Large intestine (tissue), 3 donors: ENCODE data around the gene PPP6R3. TPM values are rescaled to one million over a fixed set of nuclear protein-coding genes. Genes with fewer than 3 reads are reported as not detected.
"Not testable (repeated sequence)": the region's sequence is repeated elsewhere in the genome, so short reads cannot be mapped to it uniquely, and the experiment has no call there.

Experiments used
- DNase-seq, 2 donors: peaks; one replicate each; pipeline versions ENCODE4 v3.0.0 to v3.0.0-alpha.2; 2013
- H3K27ac ChIP-seq: one replicate; pipeline ENCODE4 v1.5.1; 2013; ENCODE audit warnings: low read length
- H3K27me3 ChIP-seq: 2 replicates; pipeline ENCODE4 v1.6.1; 2013; ENCODE audit warnings: low read length; ENCODE audit not compliant: control insufficient read depth, insufficient read depth
- H3K36me3 ChIP-seq: 2 replicates; pipeline ENCODE4 v1.6.1; 2013; ENCODE audit warnings: low read length; ENCODE audit not compliant: control insufficient read depth, insufficient read depth
- H3K4me1 ChIP-seq: one replicate; pipeline ENCODE4 v1.6.1; 2013; ENCODE audit warnings: low read length; ENCODE audit not compliant: control insufficient read depth, insufficient read depth
- H3K4me3 ChIP-seq: one replicate; pipeline ENCODE4 v1.5.1; 2013; ENCODE audit warnings: low read length
- H3K9me3 ChIP-seq: one replicate; pipeline ENCODE4 v1.6.1; 2013; ENCODE audit warnings: mild to moderate bottlenecking, low read depth, low read length, moderate library complexity; ENCODE audit not compliant: control insufficient read depth
- whole genome bisulfite sequencing: methylation state at CpG from one replicate; pipeline ENCODE4 v1.1.5; 2013; ENCODE audit warnings: low lambda C conversion rate; ENCODE audit not compliant: insufficient coverage; 5-methylcytosine and 5-hydroxymethylcytosine counted together
- polyA plus RNA-seq: library from polyadenylated mRNA; unstranded; fragments of 120-200 nt; gene quantifications from one replicate; pipeline ENCODE4 v1.2.1, GENCODE V29; 2013

PPP6R3 gene
- polyA plus RNA-seq, 1 donor = 70.5 TPM

- no peak overlapping the region for H3K27ac ChIP-seq
- H3K36me3 ChIP-seq = no peaks in the 10 kb centered on the region
- peaks cover 9% of the 10 kb centered on the region for H3K4me1 ChIP-seq
- no peaks in the 10 kb centered on the region for H3K27me3 ChIP-seq
- H3K9me3 ChIP-seq = no peaks in the 10 kb centered on the region
- WGBS = no CpG with 5 or more reads among the region's 8 CpGs
- no peak for DNase-seq
- H3K4me3 ChIP-seq = no peak overlapping the region
Measured at GRCh38 chr11:68457216-68457897, 3.2 kb upstream of the PPP6R3 start.

- no peaks in the 10 kb centered on the region for H3K36me3 ChIP-seq
- no peak for DNase-seq
- WGBS = no CpG with 5 or more reads among the region's 7 CpGs
- no peak overlapping the region for H3K4me3 ChIP-seq
- no peaks in the 10 kb centered on the region for H3K27me3 ChIP-seq
- no peaks in the 10 kb centered on the region for H3K9me3 ChIP-seq
- no peak overlapping the region for H3K27ac ChIP-seq
- H3K4me1 ChIP-seq = peaks cover 12% of the 10 kb centered on the region
Measured at GRCh38 chr11:68457898-68458249, 2.7 kb upstream of the PPP6R3 start.

GRCh38 chr11:68458340-68458739 is 2.2 kb upstream of the PPP6R3 start:
- not testable (repeated sequence) for DNase-seq, H3K4me3 ChIP-seq
- WGBS = no CpG with 5 or more reads among the region's 6 CpGs

GRCh38 chr11:68459886-68460740 is 439 bp upstream of the PPP6R3 start:
- Histone ChIP-seq H3K4me1 (peaks cover 13% of the 10 kb centered on the region), H3K9me3 (no peaks in the 10 kb centered on the region), H3K27me3 (no peaks in the 10 kb centered on the region), H3K27ac (peak overlapping the region; percentile 86), H3K4me3 (peak overlapping the region; percentile 64), H3K36me3 (no peaks in the 10 kb centered on the region)
- peak; percentile 98 to 99 for DNase-seq
- WGBS = no CpG with 5 or more reads among the region's 56 CpGs

More at GRCh38 chr11:68458340-68458739, 2.2 kb upstream of the PPP6R3 start:
- H3K36me3 ChIP-seq, H3K9me3 ChIP-seq, H3K27ac ChIP-seq, H3K27me3 ChIP-seq: not testable (repeated sequence)
- peaks cover 13% of the 10 kb centered on the region for H3K4me1 ChIP-seq

- no CpG with 5 or more reads among the region's 12 CpGs for WGBS
- Histone ChIP-seq H3K4me1 (peaks cover 9% of the 10 kb centered on the region), H3K4me3 (peak overlapping the region; percentile 64), H3K27ac (peak overlapping the region; percentile 72), H3K36me3 (no peaks in the 10 kb centered on the region), H3K9me3 (no peaks in the 10 kb centered on the region), H3K27me3 (no peaks in the 10 kb centered on the region)
- DNase-seq = peak in 1 of 2 donors; percentile 35
Measured at GRCh38 chr11:68461575-68461917, 994 bp downstream of the PPP6R3 start.

- H3K9me3 ChIP-seq = no peaks in the 10 kb centered on the region
- WGBS = no CpG with 5 or more reads among the region's 1 CpG
- H3K27me3 ChIP-seq = no peaks in the 10 kb centered on the region
- peaks cover 3% of the 10 kb centered on the region for H3K36me3 ChIP-seq
- no peak for DNase-seq
- H3K4me3 ChIP-seq = no peak overlapping the region
- H3K27ac ChIP-seq = no peak overlapping the region
- peaks cover 12% of the 10 kb centered on the region for H3K4me1 ChIP-seq
Measured at GRCh38 chr11:68463714-68464113, 3.2 kb downstream of the PPP6R3 start.

DNA sequence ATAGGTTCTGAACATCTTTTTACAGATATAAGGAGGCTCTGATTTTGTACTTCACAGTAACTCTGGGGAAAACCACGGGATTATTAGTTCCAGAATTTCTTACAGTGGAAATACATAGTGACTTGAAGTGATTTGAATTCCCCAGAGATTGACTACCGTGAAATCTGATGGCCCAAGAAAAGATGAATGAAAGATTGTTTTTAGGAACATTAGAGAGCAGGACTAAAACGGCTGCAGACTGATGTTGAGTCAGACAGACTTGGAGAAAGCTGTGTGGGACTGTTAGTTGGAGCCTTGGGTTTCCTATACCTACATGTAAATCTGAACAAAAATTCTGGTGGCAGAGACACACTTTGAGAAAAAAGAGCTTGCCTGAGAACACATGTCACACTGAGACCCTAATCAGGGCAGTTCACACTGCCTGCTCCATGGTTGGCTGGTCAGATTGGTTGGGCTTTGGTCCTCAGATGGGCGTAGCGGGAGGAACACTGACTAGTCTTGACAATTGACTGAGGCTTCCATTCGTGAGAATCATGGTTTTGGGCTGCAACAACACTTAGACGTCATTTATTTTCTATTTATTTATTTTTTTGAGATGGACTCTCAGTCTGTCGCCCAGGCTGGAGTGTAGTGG is 6.8 kb downstream of the PPP6R3 start:
- 87% methylated on average over 3 of the region's 8 CpGs for WGBS
- no peaks in the 10 kb centered on the region for H3K9me3 ChIP-seq
- no peak overlapping the region for H3K27ac ChIP-seq
- no peak for DNase-seq
- no peak overlapping the region for H3K4me3 ChIP-seq
- no peaks in the 10 kb centered on the region for H3K27me3 ChIP-seq
- peaks cover 7% of the 10 kb centered on the region for H3K4me1 ChIP-seq
- H3K36me3 ChIP-seq = peaks cover 11% of the 10 kb centered on the region

DNA sequence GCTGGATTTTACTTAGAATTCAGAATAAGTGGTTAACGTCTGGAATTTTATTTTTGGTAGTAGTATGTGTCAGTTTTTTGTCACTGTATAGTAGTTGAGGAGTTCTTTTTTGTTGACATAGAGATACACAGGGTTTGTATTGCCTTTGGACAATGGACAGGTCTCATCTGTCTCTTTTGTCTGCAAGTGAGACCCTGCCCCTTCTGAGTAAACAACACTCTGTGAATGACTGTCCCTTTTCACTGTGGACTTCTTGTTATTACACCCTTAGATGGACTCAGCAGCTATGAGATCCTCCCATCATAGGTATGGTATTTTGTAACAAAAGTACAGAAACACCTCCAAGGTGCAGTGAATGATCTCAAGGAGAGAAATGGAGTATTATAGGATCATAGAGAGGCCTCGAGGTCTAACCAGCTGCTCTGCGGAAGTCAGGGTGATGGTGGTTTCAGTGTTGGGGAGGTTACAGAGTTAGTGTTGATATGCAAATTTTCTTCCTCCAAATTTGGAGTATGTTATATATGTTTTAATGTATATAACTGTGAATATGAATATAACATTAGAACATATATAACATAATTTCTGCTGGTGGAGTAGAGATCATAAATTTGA is 7.8 kb downstream of the PPP6R3 start:
- Histone ChIP-seq H3K36me3 (peaks cover 11% of the 10 kb centered on the region), H3K27ac (no peak overlapping the region), H3K4me3 (no peak overlapping the region), H3K9me3 (no peaks in the 10 kb centered on the region), H3K4me1 (peaks cover 3% of the 10 kb centered on the region), H3K27me3 (no peaks in the 10 kb centered on the region)
- no peak for DNase-seq
- 100% methylated on average over 1 of the region's 3 CpGs for WGBS

GRCh38 chr11:68469122-68469521 is 8.6 kb downstream of the PPP6R3 start:
- peaks cover 3% of the 10 kb centered on the region for H3K4me1 ChIP-seq
- WGBS = 50% methylated on average over 1 of the region's 2 CpGs

GRCh38 chr11:68469642-68470041 is 9.1 kb downstream of the PPP6R3 start:
- WGBS = 83% methylated on average over 1 of the region's 1 CpG
- Histone ChIP-seq H3K27me3 (no peaks in the 10 kb centered on the region), H3K4me3 (no peak overlapping the region), H3K4me1 (peaks cover 3% of the 10 kb centered on the region), H3K36me3 (peaks cover 14% of the 10 kb centered on the region), H3K27ac (no peak overlapping the region), H3K9me3 (no peaks in the 10 kb centered on the region)
- DNase-seq = no peak

More at GRCh38 chr11:68469122-68469521, 8.6 kb downstream of the PPP6R3 start:
- no peaks in the 10 kb centered on the region for H3K9me3 ChIP-seq
- H3K36me3 ChIP-seq = peaks cover 13% of the 10 kb centered on the region
- no peaks in the 10 kb centered on the region for H3K27me3 ChIP-seq
- DNase-seq = no peak
- H3K27ac ChIP-seq = no peak overlapping the region
- H3K4me3 ChIP-seq = no peak overlapping the region
